A549 treated with AZD9567 at 1 μM for 4 hours (cell line): Measurements from ENCODE around the gene NSMF. TPM values are rescaled to one million over a fixed set of nuclear protein-coding genes. Genes with fewer than 3 reads are reported as not detected.

Experiments
- total RNA-seq: library from RNA; stranded (reverse); fragments of 200-300 nt; extraction: Qiagen RNA extraction; gene quantifications from 5 replicates; pipeline ENCODE4 v1.2.3, GENCODE V29; 2022; ENCODE audit not compliant: insufficient read depth

Gene NSMF
- total RNA-seq, result 35.0 to 48.0 TPM (median 47.3 TPM) in 5 replicates

GRCh38 chr9:137459152-137459600 is at the start of gene NSMF:
Gene NSMF, minus strand, starts transcription at chr9:137459334. Its CDS starts 232 bp downstream, at chr9:137459102.

GRCh38 chr9:137441289-137441934 is 17.7 kb downstream of the NSMF start, which contains the start of gene ENTPD8:
Gene ENTPD8, minus strand, starts transcription at chr9:137441357. Its CDS starts 3,072 bp downstream, at chr9:137438285.

GRCh38 chr9:137422604-137423513 is 36.3 kb downstream of the NSMF start, which contains the start of the genes EXD3 and NOXA1:
Gene EXD3, minus strand, starts transcription at chr9:137423162. Its CDS starts 27,805 bp downstream, at chr9:137395357.
Gene NOXA1, plus strand, starts transcription at chr9:137423393. Its CDS starts 137 bp downstream, at chr9:137423530.

Other genes starting within 250 kb of the NSMF start
- 1.7 to 2.3 TPM (median 1.8 TPM) in 4 of 5 replicates, not detected in the other for gene RNF208, start 237.1 kb downstream of the NSMF start, total RNA-seq
- gene CYSRT1, start 234.2 kb downstream of the NSMF start, total RNA-seq, result 1.7 to 4.2 TPM (median 3.2 TPM) in 5 replicates
- 0.17 to 0.29 TPM (median 0.22 TPM) in 4 of 5 replicates, not detected in the other for gene RNF224, start 231.8 kb downstream of the NSMF start, total RNA-seq
- gene SLC34A3, start 228.4 kb downstream of the NSMF start, total RNA-seq, result 0.06 to 0.14 TPM (median 0.10 TPM) in 4 of 5 replicates, not detected in the other
- gene TUBB4B, start 218.0 kb downstream of the NSMF start, total RNA-seq, result 802 to 950 TPM (median 862 TPM) in 5 replicates
- not detected in 5 replicates for gene STPG3, start 208.0 kb downstream of the NSMF start, total RNA-seq
- gene NELFB, start 204.0 kb downstream of the NSMF start, total RNA-seq, result 48.5 to 62.6 TPM (median 57.4 TPM) in 5 replicates
- 15.9 to 26.2 TPM (median 25.4 TPM) in 5 replicates for gene TOR4A, start 181.6 kb downstream of the NSMF start, total RNA-seq
- gene NRARP, start 157.1 kb downstream of the NSMF start, total RNA-seq, result 3.9 to 6.3 TPM (median 4.6 TPM) in 5 replicates
- gene EXD3, start 36.2 kb downstream of the NSMF start, total RNA-seq, result 5.9 to 7.2 TPM (median 6.7 TPM) in 5 replicates
- gene NOXA1, start 35.9 kb downstream of the NSMF start, total RNA-seq, result 1.3 to 2.0 TPM (median 1.9 TPM) in 4 of 5 replicates, not detected in the other
- gene ENTPD8, start 18.0 kb downstream of the NSMF start, total RNA-seq, result 0.19 to 0.28 TPM (median 0.25 TPM) in 4 of 5 replicates, not detected in the other
- 0.48 to 1.0 TPM (median 0.88 TPM) in 5 replicates for gene PNPLA7, start 91.1 kb upstream of the NSMF start, total RNA-seq
- 39.2 to 99.9 TPM (median 93.1 TPM) in 5 replicates for gene MRPL41, start 92.5 kb upstream of the NSMF start, total RNA-seq
- gene DPH7, start 119.6 kb upstream of the NSMF start, total RNA-seq, result 22.6 to 34.5 TPM (median 31.5 TPM) in 5 replicates
- 32.5 to 67.2 TPM (median 66.8 TPM) in 5 replicates for gene ZMYND19, start 131.2 kb upstream of the NSMF start, total RNA-seq
- 50.1 to 58.1 TPM (median 55.1 TPM) in 5 replicates for gene ARRDC1, start 146.4 kb upstream of the NSMF start, total RNA-seq
- 41.3 to 46.4 TPM (median 44.0 TPM) in 5 replicates for gene EHMT1, start 159.7 kb upstream of the NSMF start, total RNA-seq